Upper lobe of left lung (tissue), 4 donors: ENCODE measurements around the gene KCNMB1.

Experiments used
- EP300 ChIP-seq, 4 donors: sonication (generic); formaldehyde crosslinking; IDR thresholded peaks; one replicate each; pipeline ENCODE4 v1.5.1; 2017; ENCODE audit warnings: antibody characterized with exemption in 4 of 4, control low read depth in 2 of 4
- POLR2A ChIP-seq, 4 donors: fragments of 450-650 bp; IDR thresholded peaks; one replicate each; pipeline ENCODE4 v1.5.1; 2016 to 2017; ENCODE audit warnings: antibody characterized with exemption in 4 of 4, mild to moderate bottlenecking in 2 of 4
- POLR2AphosphoS5 ChIP-seq, 2 donors: sonication (generic); formaldehyde crosslinking; IDR thresholded peaks; one replicate each; pipeline ENCODE4 v1.5.1; 2017; ENCODE audit warnings: antibody characterized with exemption in 2 of 2
- TF ChIP-seq, protein P1 (sequence below), 6 experiments: fragments of 450-650 bp in 4 of 6; fragments of 200-600 bp in 2 of 6; sonication (generic) in 2 of 6; IDR thresholded peaks; one replicate each; pipeline ENCODE4 v1.5.1; 2016 to 2019; ENCODE audit warnings: antibody characterized with exemption in 6 of 6

DNA sequence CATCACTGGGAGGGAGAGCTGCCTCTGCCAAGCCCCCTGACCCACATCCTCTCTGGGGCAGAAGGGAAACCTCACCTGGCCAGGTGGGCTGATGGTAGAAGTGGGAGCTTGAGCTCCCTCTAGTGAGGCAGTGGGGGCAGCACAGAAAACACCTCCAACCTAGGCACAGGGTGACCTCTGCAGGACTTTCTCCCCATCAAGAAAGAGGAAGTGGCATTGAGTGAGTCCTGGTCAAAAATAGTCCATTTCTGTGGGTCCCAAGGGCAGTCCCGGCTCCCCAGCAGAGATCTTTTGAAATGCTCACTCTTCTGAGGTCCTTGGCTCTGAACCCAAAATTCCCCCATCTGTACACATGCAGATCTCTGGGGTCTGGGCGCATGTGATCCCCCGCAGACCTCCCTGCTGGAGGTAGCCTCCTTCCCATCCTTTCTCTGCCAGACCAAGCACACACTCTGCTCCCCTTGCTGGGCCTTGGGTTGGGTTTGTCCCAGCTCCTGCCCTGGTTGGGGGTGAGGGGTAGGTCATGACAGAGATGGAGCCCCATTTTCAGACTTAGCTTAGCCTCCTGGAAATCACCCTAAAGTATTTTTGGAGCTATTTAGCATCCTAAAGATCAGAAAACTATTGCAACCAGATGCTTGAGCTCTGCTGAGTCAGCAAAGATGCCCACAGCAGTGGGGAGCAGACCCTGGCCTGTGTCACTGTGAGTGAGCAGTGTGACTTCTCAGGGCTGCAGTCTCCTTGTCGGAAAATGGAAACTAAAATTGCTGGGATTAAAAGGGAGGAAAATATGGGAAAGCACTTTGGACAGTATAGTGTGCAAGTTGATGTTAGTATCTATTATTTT lies 50.0 kb downstream of the KCNMB1 start:
- TF ChIP-seq POLR2AphosphoS5 (IDR thresholded peaks at IDR 0.05), result no peak
- no peak for TF ChIP-seq POLR2A (IDR thresholded peaks at IDR 0.05)
- TF ChIP-seq, protein P1, sequence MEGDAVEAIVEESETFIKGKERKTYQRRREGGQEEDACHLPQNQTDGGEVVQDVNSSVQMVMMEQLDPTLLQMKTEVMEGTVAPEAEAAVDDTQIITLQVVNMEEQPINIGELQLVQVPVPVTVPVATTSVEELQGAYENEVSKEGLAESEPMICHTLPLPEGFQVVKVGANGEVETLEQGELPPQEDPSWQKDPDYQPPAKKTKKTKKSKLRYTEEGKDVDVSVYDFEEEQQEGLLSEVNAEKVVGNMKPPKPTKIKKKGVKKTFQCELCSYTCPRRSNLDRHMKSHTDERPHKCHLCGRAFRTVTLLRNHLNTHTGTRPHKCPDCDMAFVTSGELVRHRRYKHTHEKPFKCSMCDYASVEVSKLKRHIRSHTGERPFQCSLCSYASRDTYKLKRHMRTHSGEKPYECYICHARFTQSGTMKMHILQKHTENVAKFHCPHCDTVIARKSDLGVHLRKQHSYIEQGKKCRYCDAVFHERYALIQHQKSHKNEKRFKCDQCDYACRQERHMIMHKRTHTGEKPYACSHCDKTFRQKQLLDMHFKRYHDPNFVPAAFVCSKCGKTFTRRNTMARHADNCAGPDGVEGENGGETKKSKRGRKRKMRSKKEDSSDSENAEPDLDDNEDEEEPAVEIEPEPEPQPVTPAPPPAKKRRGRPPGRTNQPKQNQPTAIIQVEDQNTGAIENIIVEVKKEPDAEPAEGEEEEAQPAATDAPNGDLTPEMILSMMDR (IDR thresholded peaks at IDR 0.05), result peak; percentile 28 to 76 (median 56)
- no peak for TF ChIP-seq EP300 (IDR thresholded peaks at IDR 0.05)
